Measurements from ENCODE around the gene SLC17A1.

SLC17A1 gene

GRCh38 chr6:25869840-25870239 is 38.0 kb upstream of the SLC17A1 start:
- no peaks in the 10 kb centered on the region for H3K27me3 ChIP-seq (ENCODE audit: insufficient read depth, low read depth)
- TF ChIP-seq CTCF (conservative IDR thresholded peaks at IDR 0.05; ENCODE audit: low read depth, low read length) = no peak
- no peaks in the 10 kb centered on the region for H3K79me2 ChIP-seq (ENCODE audit: insufficient read depth, low read depth)
- H2AFZ ChIP-seq (ENCODE audit: low read depth) = no peak overlapping the region
- no peak overlapping the region for H3K4me2 ChIP-seq
- H4K20me1 ChIP-seq (ENCODE audit: insufficient read depth) = no peaks in the 10 kb centered on the region
- no peak overlapping the region for H3K27ac ChIP-seq
- no peaks in the 10 kb centered on the region for H3K36me3 ChIP-seq (ENCODE audit: insufficient read depth)
- H3K9ac ChIP-seq = no peak overlapping the region
- no peak overlapping the region for H3K4me3 ChIP-seq (IDR thresholded peaks at IDR 0.05; ENCODE audit: insufficient read depth, low read depth, low read length)
- H3K4me1 ChIP-seq (ENCODE audit: low read depth, poor library complexity, severe bottlenecking) = no peaks in the 10 kb centered on the region

GRCh38 chr6:25868436-25869183 is 36.8 kb upstream of the SLC17A1 start:
- Histone ChIP-seq H3K9ac (no peak overlapping the region), H3K4me1 (ENCODE audit: low read depth, poor library complexity, severe bottlenecking) (no peaks in the 10 kb centered on the region), H3K27ac (no peak overlapping the region), H3K27me3 (ENCODE audit: insufficient read depth, low read depth) (no peaks in the 10 kb centered on the region), H3K79me2 (ENCODE audit: insufficient read depth, low read depth) (no peaks in the 10 kb centered on the region), H3K4me3 (IDR thresholded peaks at IDR 0.05; ENCODE audit: insufficient read depth, low read depth, low read length) (no peak overlapping the region), H4K20me1 (ENCODE audit: insufficient read depth) (no peaks in the 10 kb centered on the region), H2AFZ (ENCODE audit: low read depth) (no peak overlapping the region), H3K36me3 (ENCODE audit: insufficient read depth) (no peaks in the 10 kb centered on the region), H3K4me2 (no peak overlapping the region)
- TF ChIP-seq CTCF (conservative IDR thresholded peaks at IDR 0.05; ENCODE audit: low read depth, low read length) = no peak

GRCh38 chr6:25866011-25866410 is 34.2 kb upstream of the SLC17A1 start:
- no peak overlapping the region for H3K27ac ChIP-seq
- no peak overlapping the region for H3K4me2 ChIP-seq
- H3K27me3 ChIP-seq (ENCODE audit: insufficient read depth, low read depth) = no peaks in the 10 kb centered on the region

GRCh38 chr6:25863360-25863759 is 31.5 kb upstream of the SLC17A1 start:
- Histone ChIP-seq H3K4me2 (no peak overlapping the region), H3K36me3 (ENCODE audit: insufficient read depth) (no peaks in the 10 kb centered on the region), H3K79me2 (ENCODE audit: insufficient read depth, low read depth) (no peaks in the 10 kb centered on the region), H3K9ac (no peak overlapping the region), H3K4me1 (ENCODE audit: low read depth, poor library complexity, severe bottlenecking) (no peaks in the 10 kb centered on the region), H3K27ac (no peak overlapping the region), H2AFZ (ENCODE audit: low read depth) (no peak overlapping the region), H4K20me1 (ENCODE audit: insufficient read depth) (no peaks in the 10 kb centered on the region), H3K4me3 (IDR thresholded peaks at IDR 0.05; ENCODE audit: insufficient read depth, low read depth, low read length) (no peak overlapping the region), H3K27me3 (ENCODE audit: insufficient read depth, low read depth) (no peaks in the 10 kb centered on the region)
- TF ChIP-seq CTCF (conservative IDR thresholded peaks at IDR 0.05; ENCODE audit: low read depth, low read length) = no peak

More at GRCh38 chr6:25866011-25866410, 34.2 kb upstream of the SLC17A1 start:
- no peak overlapping the region for H2AFZ ChIP-seq (ENCODE audit: low read depth)
- no peaks in the 10 kb centered on the region for H3K79me2 ChIP-seq (ENCODE audit: insufficient read depth, low read depth)
- H3K4me3 ChIP-seq (IDR thresholded peaks at IDR 0.05; ENCODE audit: insufficient read depth, low read depth, low read length) = no peak overlapping the region
- H3K9ac ChIP-seq = no peak overlapping the region
- no peaks in the 10 kb centered on the region for H4K20me1 ChIP-seq (ENCODE audit: insufficient read depth)
- H3K36me3 ChIP-seq (ENCODE audit: insufficient read depth) = no peaks in the 10 kb centered on the region
- no peak for TF ChIP-seq CTCF (conservative IDR thresholded peaks at IDR 0.05; ENCODE audit: low read depth, low read length)
- H3K4me1 ChIP-seq (ENCODE audit: low read depth, poor library complexity, severe bottlenecking) = no peaks in the 10 kb centered on the region
